ENCODE results near the gene GPR27.

Gene GPR27

GRCh38 chr3:71754610-71755253, 1.1 kb downstream of the GPR27 start:
- TF ChIP-seq GATA2 (IDR thresholded peaks at IDR 0.05; ENCODE audit: low read depth, low read length), result no peak
- TF ChIP-seq GATA3 (IDR thresholded peaks at IDR 0.05; ENCODE audit: low read depth, low read length), result no peak

GRCh38 chr3:71758091-71758490, 4.4 kb downstream of the GPR27 start:
- TF ChIP-seq GATA2 (IDR thresholded peaks at IDR 0.05; ENCODE audit: low read depth, low read length) (no peak), GATA3 (IDR thresholded peaks at IDR 0.05; ENCODE audit: low read depth, low read length) (no peak)

GRCh38 chr3:71759401-71759800, 5.7 kb downstream of the GPR27 start:
- TF ChIP-seq GATA2 (IDR thresholded peaks at IDR 0.05; ENCODE audit: low read depth, low read length) (no peak), GATA3 (IDR thresholded peaks at IDR 0.05; ENCODE audit: low read depth, low read length) (no peak)

- TF ChIP-seq GATA2 (IDR thresholded peaks at IDR 0.05; ENCODE audit: low read depth, low read length) (no peak), GATA3 (IDR thresholded peaks at IDR 0.05; ENCODE audit: low read depth, low read length) (no peak)
Observed at GRCh38 chr3:71760140-71760539, 6.5 kb downstream of the GPR27 start.

GRCh38 chr3:71763426-71763825, 9.8 kb downstream of the GPR27 start:
- TF ChIP-seq GATA2 (IDR thresholded peaks at IDR 0.05; ENCODE audit: low read depth, low read length), result no peak
- TF ChIP-seq GATA3 (IDR thresholded peaks at IDR 0.05; ENCODE audit: low read depth, low read length), result no peak

DNA sequence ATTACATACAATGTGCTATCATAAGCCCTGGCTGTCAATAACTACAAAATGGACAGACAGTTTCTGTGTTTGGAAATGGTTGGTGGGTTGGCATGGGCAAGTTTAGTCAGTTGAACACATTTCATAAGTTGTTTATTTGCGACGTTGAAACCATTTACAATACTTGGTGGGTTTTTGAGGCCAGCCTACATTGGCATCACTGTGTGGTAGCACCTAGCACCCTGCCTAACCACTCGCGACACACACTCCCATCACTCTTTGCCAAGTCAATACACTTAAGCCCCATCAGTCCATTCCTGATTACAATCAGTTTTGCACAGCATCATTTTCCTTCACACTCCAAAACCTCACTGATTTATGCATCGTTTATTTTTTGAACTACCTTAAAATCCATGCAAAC, 17.5 kb downstream of the GPR27 start:
- no peak for TF ChIP-seq GATA2 (IDR thresholded peaks at IDR 0.05; ENCODE audit: low read depth, low read length)
- TF ChIP-seq GATA3 (IDR thresholded peaks at IDR 0.05; ENCODE audit: low read depth, low read length), result no peak

- no peak for TF ChIP-seq GATA3 (IDR thresholded peaks at IDR 0.05; ENCODE audit: low read depth, low read length)
- TF ChIP-seq GATA2 (IDR thresholded peaks at IDR 0.05; ENCODE audit: low read depth, low read length), result no peak
Observed at GRCh38 chr3:71771884-71772283, 18.2 kb downstream of the GPR27 start.

DNA sequence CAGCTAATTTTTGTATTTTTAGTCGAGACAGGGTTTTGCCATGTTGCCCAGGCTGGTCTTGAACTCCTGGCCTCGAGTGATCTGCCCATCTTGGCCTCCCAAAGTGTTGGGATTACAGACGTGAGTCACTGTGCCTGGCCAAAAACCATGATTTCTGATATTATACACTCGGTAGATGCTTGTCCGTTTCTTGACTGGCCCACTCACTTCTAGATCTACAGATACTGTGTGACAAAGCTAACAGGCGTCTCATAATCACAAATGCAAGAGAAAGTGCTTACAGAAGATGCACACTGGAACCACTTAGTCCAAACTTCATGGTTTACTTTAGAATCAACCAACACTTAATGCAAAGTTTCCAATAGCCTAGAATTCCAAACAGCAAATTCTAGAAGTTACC, 22.9 kb downstream of the GPR27 start:
- TF ChIP-seq GATA3 (IDR thresholded peaks at IDR 0.05; ENCODE audit: low read depth, low read length) (no peak), GATA2 (IDR thresholded peaks at IDR 0.05; ENCODE audit: low read depth, low read length) (no peak)

DNA sequence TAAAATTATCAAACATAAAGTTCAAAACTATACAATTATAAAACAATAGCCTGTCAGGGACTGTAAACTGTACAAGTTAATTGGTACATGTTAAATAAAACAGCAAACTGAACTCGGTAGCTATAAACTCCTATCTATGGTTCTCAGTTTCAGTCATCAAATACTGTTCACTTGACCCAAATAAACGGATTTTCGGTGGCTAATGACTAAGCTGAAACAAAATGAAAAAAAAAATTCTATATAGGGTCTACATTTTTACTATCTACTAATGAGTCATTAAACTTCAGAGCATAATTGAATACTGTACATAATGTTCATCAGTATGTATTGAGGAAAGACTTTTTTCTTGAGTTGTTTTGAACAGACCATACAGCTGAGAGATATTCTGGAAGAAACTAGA, 24.7 kb downstream of the GPR27 start:
- no peak for TF ChIP-seq GATA2 (IDR thresholded peaks at IDR 0.05; ENCODE audit: low read depth, low read length)
- no peak for TF ChIP-seq GATA3 (IDR thresholded peaks at IDR 0.05; ENCODE audit: low read depth, low read length)

GRCh38 chr3:71779674-71780377, 26.2 kb downstream of the GPR27 start:
- no peak for TF ChIP-seq GATA2 (IDR thresholded peaks at IDR 0.05; ENCODE audit: low read depth, low read length)
- TF ChIP-seq GATA3 (IDR thresholded peaks at IDR 0.05; ENCODE audit: low read depth, low read length), result no peak

DNA sequence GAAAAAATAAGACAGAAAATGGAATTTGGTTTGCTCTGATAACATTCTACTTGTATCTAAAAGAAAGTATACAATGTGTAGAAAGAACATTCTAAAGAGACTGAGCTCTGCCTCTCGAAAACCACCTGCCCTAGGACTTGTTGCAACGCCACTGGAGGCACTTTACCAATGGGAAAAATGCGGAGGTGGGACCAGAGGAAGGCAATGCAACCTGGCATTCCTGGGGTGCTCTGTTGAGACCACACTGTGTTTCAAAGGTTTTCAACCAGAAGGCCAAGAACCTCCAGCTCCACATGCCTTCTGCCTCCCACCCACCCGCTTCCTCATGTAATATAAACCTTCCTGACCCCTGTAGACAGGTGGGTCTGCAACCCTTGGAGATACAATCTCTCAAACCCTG, 26.8 kb downstream of the GPR27 start:
- TF ChIP-seq GATA3 (IDR thresholded peaks at IDR 0.05; ENCODE audit: low read depth, low read length) (no peak), GATA2 (IDR thresholded peaks at IDR 0.05; ENCODE audit: low read depth, low read length) (no peak)

GRCh38 chr3:71783152-71783551, 29.5 kb downstream of the GPR27 start:
- TF ChIP-seq GATA2 (IDR thresholded peaks at IDR 0.05; ENCODE audit: low read depth, low read length) (no peak), GATA3 (IDR thresholded peaks at IDR 0.05; ENCODE audit: low read depth, low read length) (no peak)

DNA sequence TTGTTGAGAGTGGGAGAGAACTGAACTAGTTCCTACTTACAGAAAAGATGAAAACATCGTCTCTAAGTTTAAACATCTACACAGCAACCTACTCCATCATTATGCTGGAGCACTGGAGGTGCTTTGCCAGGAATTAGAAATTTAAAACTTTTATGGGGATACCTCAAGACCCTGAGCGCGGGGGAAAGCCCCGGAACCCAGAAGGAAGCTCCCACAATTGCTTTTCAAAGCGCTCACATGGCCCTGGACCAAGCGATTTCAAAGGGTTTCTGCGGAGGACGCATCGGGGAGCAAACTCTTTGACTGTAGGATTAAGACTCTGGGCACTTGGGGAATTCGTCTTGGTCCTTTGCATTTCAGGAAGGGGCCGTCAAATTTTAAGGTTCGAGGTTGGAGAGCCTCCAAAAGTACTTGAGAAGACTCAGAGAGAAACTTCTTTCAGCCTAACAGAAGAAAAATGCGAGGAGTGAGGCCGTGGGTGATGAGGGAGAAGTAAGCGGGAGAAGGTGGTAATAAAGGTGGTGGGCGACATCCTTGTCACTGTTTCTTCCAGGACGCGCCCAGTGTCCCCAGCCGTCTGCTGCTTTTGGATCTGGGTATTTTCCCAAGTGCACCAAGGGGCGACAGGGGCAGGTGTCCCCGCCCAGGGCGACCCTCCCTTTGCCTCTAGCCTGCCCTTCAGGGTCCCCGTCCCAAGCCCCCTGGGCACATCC, 30.7 kb downstream of the GPR27 start:
- TF ChIP-seq GATA3 (IDR thresholded peaks at IDR 0.05; ENCODE audit: low read depth, low read length) (no peak), GATA2 (IDR thresholded peaks at IDR 0.05; ENCODE audit: low read depth, low read length) (no peak)

DNA sequence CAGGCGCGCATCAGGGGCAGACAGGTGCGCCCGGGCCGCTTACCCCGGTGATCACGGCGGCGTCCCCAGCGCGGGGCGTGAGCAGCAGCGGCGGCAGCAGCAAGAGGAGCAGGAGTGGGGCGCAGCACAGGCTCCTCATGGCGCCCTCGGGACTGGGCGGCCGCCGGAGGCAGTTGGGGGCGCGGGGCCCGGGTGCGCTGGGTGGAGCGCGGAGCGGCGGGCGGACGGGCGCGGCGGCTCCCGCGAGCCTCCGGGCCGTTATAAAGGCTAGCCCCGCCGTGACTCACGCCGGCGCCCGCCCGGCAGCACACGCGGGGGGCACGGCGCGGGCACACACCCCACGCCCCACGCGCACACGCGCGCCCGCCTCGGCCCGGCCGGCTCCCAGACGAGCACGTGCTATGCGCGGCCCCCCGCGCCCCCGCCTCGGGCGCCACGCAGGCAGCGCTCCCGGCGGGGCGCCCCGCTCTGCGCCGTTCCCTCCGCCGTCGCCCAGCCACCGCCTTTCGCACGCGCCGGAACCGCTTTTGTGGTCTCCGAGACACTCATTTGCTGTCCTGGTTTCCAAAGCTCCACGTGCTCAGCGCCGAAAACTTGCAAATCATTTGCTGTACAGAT, 31.4 kb downstream of the GPR27 start, which contains the start of gene PROK2:
PROK2 (minus strand) TSS at position 235 of the 618 bp plus-strand sequence; CDS start at position 139, 96 bp downstream.
- TF ChIP-seq GATA2 (IDR thresholded peaks at IDR 0.05; ENCODE audit: low read depth, low read length) (no peak), GATA3 (IDR thresholded peaks at IDR 0.05; ENCODE audit: low read depth, low read length) (no peak)

All from SH-SY5Y (cell line).